Esophagus muscularis mucosa (tissue), 4 donors: ENCODE measurements around the gene PRKN. TPM values are rescaled to one million over a fixed set of nuclear protein-coding genes. Genes with fewer than 3 reads are reported as not detected.

Experiments
- DNase-seq: peaks from one replicate; pipeline ENCODE4 v3.0.0-alpha.2; 2017; ENCODE audit errors: extremely low spot score
- H3K27ac ChIP-seq, 4 donors: fragments of 200-600 bp; sonication (generic); replicated peaks in 1 of 4; 1 replicate in 3 of 4; 2 replicates in 1 of 4; pipeline ENCODE4 v1.5.1; 2016 to 2019; ENCODE audit warnings: mild to moderate bottlenecking in 1 of 4
- H3K27me3 ChIP-seq, 4 donors: fragments of 200-600 bp; sonication (generic); one replicate each; pipeline versions ENCODE4 v1.5.1 to v1.6.0; 2016 to 2019
- H3K36me3 ChIP-seq, 4 donors: fragments of 200-600 bp; sonication (generic); one replicate each; pipeline ENCODE4 v1.5.1; 2016 to 2019
- H3K4me1 ChIP-seq, 4 donors: fragments of 200-600 bp; sonication (generic); one replicate each; pipeline ENCODE4 v1.5.1; 2016 to 2019
- H3K4me3 ChIP-seq, 4 donors: fragments of 200-600 bp; sonication (generic); 1 replicate in 2 of 4; 2 replicates in 2 of 4; pipeline ENCODE4 v1.5.1; 2016 to 2019; ENCODE audit warnings: mild to moderate bottlenecking in 4 of 4, moderate library complexity in 1 of 4
- H3K9me3 ChIP-seq, 4 donors: fragments of 200-600 bp; sonication (generic); 1 replicate in 3 of 4; 2 replicates in 1 of 4; pipeline ENCODE4 v1.5.1; 2016 to 2019
- EP300 ChIP-seq: sonication (generic); formaldehyde crosslinking; IDR thresholded peaks from one replicate; pipeline ENCODE4 v1.6.1; 2017; ENCODE audit warnings: antibody characterized with exemption
- POLR2A ChIP-seq: fragments of 450-650 bp; IDR thresholded peaks from one replicate; pipeline ENCODE4 v1.6.1; 2017; ENCODE audit warnings: antibody characterized with exemption, moderate library complexity, mild to moderate bottlenecking, low read depth
- POLR2AphosphoS5 ChIP-seq, 2 donors: sonication (generic); formaldehyde crosslinking; IDR thresholded peaks; one replicate each; pipeline ENCODE4 v1.6.1; 2017; ENCODE audit warnings: antibody characterized with exemption in 2 of 2
- WGBS: methylation state at CpG from one replicate; pipeline ENCODE4 v1.1.5; 2018; 5-methylcytosine and 5-hydroxymethylcytosine counted together
- intact Hi-C: fragments of 100-400 bp; cut with DNase I; formaldehyde crosslinking; loops from one replicate; pipeline ENCODE4 v1.15.1; 2023
- total RNA-seq, 4 donors: library from RNA; depleted of rRNA; stranded (reverse); fragments of >200 nt; gene quantifications; one replicate each; pipeline versions ENCODE4 v1.1.0 to v1.2.1, GENCODE V29; 2016
- TF ChIP-seq, protein P1 (sequence below), 3 experiments: fragments of 200-600 bp in 2 of 3; fragments of 450-650 bp in 1 of 3; sonication (generic) in 2 of 3; IDR thresholded peaks; one replicate each; pipeline ENCODE4 v1.5.1; 2017 to 2019; ENCODE audit warnings: antibody characterized with exemption in 3 of 3, mild to moderate bottlenecking in 2 of 3, moderate library complexity in 1 of 3

The PRKN gene
- total RNA-seq, 4 donors from 2014 or later = 9.6 to 14.5 (median 10.8) TPM

DNA sequence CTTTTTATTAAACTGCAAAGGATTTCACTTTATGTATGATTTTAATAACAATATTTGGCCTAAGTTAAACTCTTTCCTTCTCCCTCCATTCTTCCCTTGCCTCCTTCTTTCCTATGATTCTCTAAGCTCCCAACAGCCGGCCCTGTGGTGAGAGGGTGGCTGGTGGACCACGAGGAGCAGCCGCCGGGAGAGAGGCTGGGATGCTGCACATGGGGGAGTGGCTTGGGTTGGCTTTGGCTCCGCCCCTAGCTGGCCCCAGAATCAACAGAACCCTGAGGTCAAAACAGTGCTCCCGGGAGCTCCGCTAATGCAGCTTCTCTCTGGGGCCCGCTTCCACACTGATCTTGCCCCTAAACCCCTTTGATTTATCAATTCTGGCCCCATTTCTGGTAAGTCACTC, 1063.9 kb downstream of the PRKN start:
- DNase-seq = peak; percentile 70
- Histone ChIP-seq H3K4me1 (no peaks in the 10 kb centered on the region), H3K27me3 (no peaks in the 10 kb centered on the region), H3K9me3 (no peaks in the 10 kb centered on the region), H3K27ac (no peak overlapping the region), H3K36me3 (no peaks in the 10 kb centered on the region), H3K4me3 (no peak overlapping the region)
- 95% methylated on average over 8 of the region's 8 CpGs for WGBS
- intact Hi-C loops = no loop called here
- TF ChIP-seq POLR2A = no peak

DNA sequence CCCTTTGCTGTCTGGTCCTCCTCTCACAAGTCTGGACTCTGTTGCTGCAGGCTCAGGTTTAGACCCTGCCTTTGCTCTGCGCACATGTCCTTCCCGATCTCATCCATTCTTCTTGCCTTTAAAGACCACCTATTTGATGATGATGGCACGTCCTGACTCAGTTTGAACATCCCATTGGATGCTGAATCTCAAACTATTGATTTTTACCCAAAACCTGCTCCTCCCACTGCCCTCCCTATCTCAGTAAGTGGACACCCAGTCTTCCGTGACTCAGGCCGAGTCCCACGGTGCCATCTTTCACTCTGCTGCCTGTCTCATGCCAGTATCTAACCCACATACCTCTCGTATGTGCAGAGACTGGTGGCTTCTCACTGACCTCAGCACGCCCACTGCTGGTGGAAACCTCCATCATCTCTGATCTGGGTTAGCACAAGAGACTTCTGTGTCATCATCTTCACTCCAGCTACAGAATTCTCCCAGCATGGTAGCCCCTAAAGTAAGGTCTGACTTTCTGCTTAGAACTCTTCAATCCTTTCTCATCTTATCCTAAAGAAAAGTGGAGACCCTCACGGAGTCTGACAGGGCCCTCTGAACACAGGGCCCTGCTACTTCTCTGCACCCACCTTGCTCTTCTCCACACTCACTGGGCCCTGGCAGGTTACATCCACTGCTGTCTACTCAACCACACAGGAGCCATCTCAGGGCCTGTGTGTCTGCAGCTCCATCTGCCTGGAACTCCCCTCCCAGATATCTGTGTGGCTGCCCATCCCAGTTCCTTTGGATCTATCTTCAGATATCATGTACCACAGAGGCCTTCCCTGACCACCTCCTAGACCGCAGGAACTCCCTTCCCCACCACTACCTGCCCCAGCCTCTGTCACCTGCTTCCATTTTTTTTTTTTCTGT, 1066.6 kb downstream of the PRKN start:
- intact Hi-C loops = no loop called here
- TF ChIP-seq, protein P1, sequence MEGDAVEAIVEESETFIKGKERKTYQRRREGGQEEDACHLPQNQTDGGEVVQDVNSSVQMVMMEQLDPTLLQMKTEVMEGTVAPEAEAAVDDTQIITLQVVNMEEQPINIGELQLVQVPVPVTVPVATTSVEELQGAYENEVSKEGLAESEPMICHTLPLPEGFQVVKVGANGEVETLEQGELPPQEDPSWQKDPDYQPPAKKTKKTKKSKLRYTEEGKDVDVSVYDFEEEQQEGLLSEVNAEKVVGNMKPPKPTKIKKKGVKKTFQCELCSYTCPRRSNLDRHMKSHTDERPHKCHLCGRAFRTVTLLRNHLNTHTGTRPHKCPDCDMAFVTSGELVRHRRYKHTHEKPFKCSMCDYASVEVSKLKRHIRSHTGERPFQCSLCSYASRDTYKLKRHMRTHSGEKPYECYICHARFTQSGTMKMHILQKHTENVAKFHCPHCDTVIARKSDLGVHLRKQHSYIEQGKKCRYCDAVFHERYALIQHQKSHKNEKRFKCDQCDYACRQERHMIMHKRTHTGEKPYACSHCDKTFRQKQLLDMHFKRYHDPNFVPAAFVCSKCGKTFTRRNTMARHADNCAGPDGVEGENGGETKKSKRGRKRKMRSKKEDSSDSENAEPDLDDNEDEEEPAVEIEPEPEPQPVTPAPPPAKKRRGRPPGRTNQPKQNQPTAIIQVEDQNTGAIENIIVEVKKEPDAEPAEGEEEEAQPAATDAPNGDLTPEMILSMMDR (IDR thresholded peaks at IDR 0.05) = no peak
- no peak for TF ChIP-seq POLR2A
- WGBS = 91% methylated on average over 10 of the region's 10 CpGs
- Histone ChIP-seq H3K4me1 (no peaks in the 10 kb centered on the region), H3K9me3 (no peaks in the 10 kb centered on the region), H3K27ac (no peak overlapping the region), H3K4me3 (no peak overlapping the region), H3K27me3 (no peaks in the 10 kb centered on the region), H3K36me3 (no peaks in the 10 kb centered on the region)
- peak; percentile 83 for DNase-seq

DNA sequence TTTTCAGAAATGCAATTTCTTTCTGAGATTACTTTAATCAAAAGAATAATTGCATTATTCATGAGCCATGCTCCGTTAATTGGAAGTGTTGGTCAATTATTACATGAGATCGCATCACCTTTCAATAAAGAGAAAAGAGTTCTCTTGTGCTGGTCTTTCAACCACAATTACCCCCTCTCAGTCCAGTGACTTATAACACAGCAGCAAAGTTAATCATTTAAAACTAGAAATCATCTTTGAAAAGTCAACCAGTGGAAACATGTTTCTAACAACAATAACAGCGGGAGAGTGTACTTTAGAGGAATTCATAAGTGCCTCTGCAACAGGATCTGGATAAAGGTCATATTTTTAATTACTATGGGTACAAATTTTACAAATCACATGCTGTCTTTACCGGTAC, 1069.4 kb downstream of the PRKN start:
- Histone ChIP-seq H3K27ac (no peak overlapping the region), H3K36me3 (no peaks in the 10 kb centered on the region), H3K4me1 (no peaks in the 10 kb centered on the region), H3K4me3 (no peak overlapping the region), H3K27me3 (no peaks in the 10 kb centered on the region), H3K9me3 (no peaks in the 10 kb centered on the region)
- intact Hi-C loops = no loop called here
- no peak for TF ChIP-seq POLR2AphosphoS5 (IDR thresholded peaks at IDR 0.05)
- no peak for TF ChIP-seq POLR2A
- TF ChIP-seq, protein P1 (IDR thresholded peaks at IDR 0.05) = no peak
- TF ChIP-seq EP300 = no peak
- no peak for DNase-seq
- 88% methylated on average over 4 of the region's 4 CpGs for WGBS

DNA sequence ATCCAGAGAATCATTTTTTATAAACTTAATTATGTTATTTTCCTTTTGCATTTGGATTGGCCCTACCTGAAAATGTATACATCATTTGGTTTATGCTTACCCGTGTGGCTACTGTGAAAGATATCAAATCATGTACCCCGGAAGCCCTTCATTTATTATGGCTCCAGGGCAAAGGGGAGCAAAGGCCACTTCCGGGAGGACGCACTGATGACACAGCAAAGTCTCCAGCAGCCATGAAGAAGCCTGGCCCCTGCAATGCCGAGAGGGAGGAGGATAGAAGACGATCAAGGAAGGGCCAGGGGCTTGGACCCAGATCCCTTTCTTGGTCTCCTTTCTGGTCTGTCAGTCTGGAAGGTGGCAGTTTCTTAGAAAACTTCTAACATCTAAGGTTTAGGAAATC, 1073.4 kb downstream of the PRKN start:
- intact Hi-C loops = no loop called here
- no peak overlapping the region for H3K27ac ChIP-seq

DNA sequence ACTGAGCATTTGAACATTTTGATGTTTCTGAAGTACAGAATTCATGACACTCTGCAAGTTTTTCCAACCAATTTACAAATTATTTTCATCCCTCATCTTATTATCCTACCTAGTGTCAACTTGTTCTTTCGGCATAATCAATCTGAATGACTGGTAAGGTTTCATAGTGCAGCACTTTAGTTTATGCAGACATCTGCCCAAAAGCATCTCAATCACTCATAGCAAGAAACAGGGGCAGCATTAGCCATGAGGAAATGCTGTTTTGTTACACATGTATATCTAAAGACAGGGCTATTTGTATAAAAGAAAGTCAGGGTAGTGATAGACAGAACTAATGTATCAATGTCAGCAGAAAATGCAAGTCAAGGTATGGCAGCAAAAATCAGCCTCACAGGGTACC, 1075.6 kb downstream of the PRKN start:
- intact Hi-C loops = no loop called here
- TF ChIP-seq POLR2A (no peak), EP300 (no peak), POLR2AphosphoS5 (IDR thresholded peaks at IDR 0.05) (no peak)
- TF ChIP-seq, protein P1 (IDR thresholded peaks at IDR 0.05) = no peak
- DNase-seq = peak; percentile 37
- Histone ChIP-seq H3K27me3 (no peaks in the 10 kb centered on the region), H3K4me3 (no peak overlapping the region), H3K36me3 (no peaks in the 10 kb centered on the region), H3K27ac (no peak overlapping the region), H3K9me3 (no peaks in the 10 kb centered on the region), H3K4me1 (no peaks in the 10 kb centered on the region)
- WGBS = 92% methylated on average over 1 of the region's 1 CpG

More for the DNA sequence above, 1073.4 kb downstream of the PRKN start:
- no peaks in the 10 kb centered on the region for H3K9me3 ChIP-seq
- no peak overlapping the region for H3K4me3 ChIP-seq
- no peaks in the 10 kb centered on the region for H3K4me1 ChIP-seq
- H3K27me3 ChIP-seq = no peaks in the 10 kb centered on the region
- TF ChIP-seq POLR2AphosphoS5 (IDR thresholded peaks at IDR 0.05) = no peak
- no peak for TF ChIP-seq POLR2A
- TF ChIP-seq EP300 = no peak
- TF ChIP-seq, protein P1 (IDR thresholded peaks at IDR 0.05) = no peak
- WGBS = 100% methylated on average over 4 of the region's 6 CpGs
- H3K36me3 ChIP-seq = no peaks in the 10 kb centered on the region
- DNase-seq = peak; percentile 37
